K562 (cell line): Measurements from ENCODE around the gene RAB17. TPM values are rescaled to one million over a fixed set of nuclear protein-coding genes. Genes with fewer than 3 reads are reported as not detected.

Experiments used
- ATAC-seq: fragments of 200-7000 bp; cut with Tn5 transposase; 3 replicates; pipeline ENCODE4 v1.9.1; 2020; ENCODE audit warnings: moderate library complexity
- BruUV-seq: library from RNA; stranded (reverse); fragments of 400-500 nt; replicated peaks from 2 replicates; lab custom pipeline; 2021; lab: Mats Ljungman, UMichigan
- CTCF ChIA-PET: fragments of 300-600 bp; formaldehyde crosslinking; extraction: SDS; loops from one replicate; lab custom pipeline; 2021; ENCODE audit warnings: low intra/inter-chr PET ratio; lab: Yijun Ruan, JAX
- POLR2A ChIA-PET: fragments of 300-600, 350-650 bp; sonication (Branson Sonifier 250); formaldehyde crosslinking; extraction: SDS; loops from one replicate; lab custom pipeline; 2021; ENCODE audit warnings: antibody characterized with exemption, inconsistent platforms; lab: Yijun Ruan, JAX
- DNase-seq, 4 experiments: peaks; one replicate each; pipeline versions ENCODE4 v3.0.0 to v3.0.0-alpha.2; 2011 to 2018; ENCODE audit warnings: low spot score in 3 of 4, mixed read lengths in 3 of 4; ENCODE audit errors: extremely low read depth in 1 of 4
- FAIRE-seq: peaks from 2 replicates; lab custom pipeline; 2011; peaks lifted over from hg19 to GRCh38; lab: Jason Lieb, UNC
- H2AFZ ChIP-seq: 2 replicates; pipeline ENCODE4 v1.6.0; 2011; ENCODE audit warnings: low read depth, low read length, control low read depth, inconsistent platforms
- H3K27ac ChIP-seq: fragments of 200-600 bp; 3 replicates; pipeline ENCODE4 v1.8.0; 2011; ENCODE audit warnings: low read depth, mild to moderate bottlenecking, control low read depth, inconsistent platforms, low read length, moderate library complexity, mixed read lengths; ENCODE audit errors: extremely low read depth
- H3K27me3 ChIP-seq, 2 experiments: fragments of 300-600 bp in 1 of 2; 2 replicates in 1 of 2; 3 replicates in 1 of 2; pipeline versions ENCODE4 v1.6.0 to v1.8.0; 2011; ENCODE audit warnings: inconsistent platforms in 2 of 2, low read length in 2 of 2, mild to moderate bottlenecking in 1 of 2, mixed read lengths in 1 of 2, moderate library complexity in 1 of 2; ENCODE audit not compliant: control insufficient read depth in 2 of 2, insufficient read depth in 2 of 2
- H3K36me3 ChIP-seq: fragments of 300-600 bp; 3 replicates; pipeline ENCODE4 v1.8.0; 2011; ENCODE audit warnings: mild to moderate bottlenecking, low read length, inconsistent platforms; ENCODE audit not compliant: control insufficient read depth, insufficient read depth
- H3K4me1 ChIP-seq, 2 experiments: fragments of 200-600 bp in 1 of 2; replicated peaks in 1 of 2; 2 replicates in 1 of 2; 3 replicates in 1 of 2; pipeline versions ENCODE4 v1.5.1 to v1.8.0; 2011; ENCODE audit warnings: inconsistent platforms in 2 of 2, low read length in 2 of 2, mild to moderate bottlenecking in 1 of 2, mixed read lengths in 1 of 2, moderate library complexity in 1 of 2; ENCODE audit not compliant: control insufficient read depth in 2 of 2, insufficient read depth in 2 of 2
- H3K4me2 ChIP-seq: 2 replicates; pipeline ENCODE4 v1.6.1; 2011; ENCODE audit warnings: low read length, control low read depth, inconsistent platforms, mixed read lengths; ENCODE audit not compliant: insufficient read depth
- H3K4me3 ChIP-seq: fragments of 200-600 bp; sonication (generic), shearing (Covaris generic); 2 replicates; pipeline ENCODE4 v1.5.1; 2016; ENCODE audit warnings: control low read depth, inconsistent platforms
- H3K79me2 ChIP-seq: fragments of 200-600 bp; 3 replicates; pipeline ENCODE4 v1.8.0; 2011; ENCODE audit warnings: low read length, inconsistent platforms; ENCODE audit not compliant: control insufficient read depth, insufficient read depth
- H3K9ac ChIP-seq, 2 experiments: 2 replicates each; pipeline versions ENCODE4 v1.6.0 to v1.6.1; 2011; ENCODE audit warnings: low read depth in 2 of 2, low read length in 2 of 2, control low read depth in 1 of 2, inconsistent platforms in 1 of 2, mild to moderate bottlenecking in 1 of 2, mixed read lengths in 1 of 2; ENCODE audit not compliant: insufficient read depth in 1 of 2
- H3K9me1 ChIP-seq: one replicate; pipeline ENCODE4 v1.6.0; 2011; ENCODE audit warnings: inconsistent platforms, mild to moderate bottlenecking, low read length, moderate library complexity; ENCODE audit not compliant: control insufficient read depth, insufficient read depth
- H3K9me3 ChIP-seq: replicated peaks from 2 replicates; pipeline ENCODE4 v1.5.1; 2011; ENCODE audit warnings: low read depth, low read length, inconsistent platforms; ENCODE audit not compliant: control insufficient read depth, insufficient read depth
- H4K20me1 ChIP-seq: replicated peaks from 2 replicates; pipeline ENCODE4 v1.6.1; 2011; ENCODE audit warnings: low read length, inconsistent platforms, mixed read lengths; ENCODE audit not compliant: control insufficient read depth, insufficient read depth
- GATA2 ChIP-seq: sonication (generic); formaldehyde crosslinking; IDR thresholded peaks from 2 replicates; pipeline ENCODE4 v1.4.0; 2020; ENCODE audit warnings: mild to moderate bottlenecking, missing genetic modification reagents
- RFX5 ChIP-seq: IDR thresholded peaks from 2 replicates; pipeline ENCODE4 v1.6.1; 2011; ENCODE audit warnings: low read depth, mild to moderate bottlenecking, improper control_type of control experiment, low read length
- WGBS: fragments of 100-300 bp; shearing (Covaris generic); methylation state at CpG from one replicate; pipeline ENCODE4 v1.1.6; 2016; ENCODE audit warnings: low coverage, mixed read lengths; ENCODE audit not compliant: insufficient coverage; ENCODE audit errors: missing lambda C conversion rate; 5-methylcytosine and 5-hydroxymethylcytosine counted together
- in situ Hi-C: fragments of 300-500 bp; cut with MboI; formaldehyde crosslinking; loops from 4 replicates; pipeline ENCODE4 v1.15.0; 2018; ENCODE audit warnings: inconsistent platforms, mixed read lengths
- intact Hi-C: fragments of 100-400 bp; cut with micrococcal nuclease; formaldehyde crosslinking; loops from 2 replicates; pipeline ENCODE4 v1.14.2; 2022
- polyA plus RNA-seq, 8 experiments: library from polyadenylated mRNA; depleted of rRNA in 4 of 8; stranded (reverse) in 5 of 8; unstranded in 3 of 8; fragments of >200 nt; fragmentation: Nextera tagmentation in 2 of 8; fragmentation: Illumina TruSeq in 1 of 8; extraction: Ambion mirVana in 2 of 8; extraction: Trizol in 1 of 8; gene quantifications; 2 replicates each; pipeline versions ENCODE4 v1.2.1 to v1.2.3, GENCODE V29; 2011 to 2014; ENCODE audit warnings: inconsistent platforms in 1 of 8, missing spikeins in 1 of 8
- total RNA-seq, 7 experiments: library from RNA; depleted of rRNA in 6 of 7; stranded (reverse); fragments of >200 nt in 6 of 7; fragmentation: Illumina TruSeq in 2 of 7; extraction: Trizol in 2 of 7; gene quantifications; 2 replicates each; pipeline versions ENCODE4 v1.2.1 to v1.2.3, GENCODE V29; 2011 to 2021; ENCODE audit warnings: low replicate concordance in 1 of 7
- TF ChIP-seq, protein P1 (sequence below), 3 experiments: IDR thresholded peaks in 2 of 3; conservative IDR thresholded peaks in 1 of 3; 2 replicates each; pipeline ENCODE4 v1.5.1; 2011 to 2012; ENCODE audit warnings: low read length in 3 of 3, mild to moderate bottlenecking in 3 of 3, control low read depth in 2 of 3, improper control_type of control experiment in 1 of 3, inconsistent platforms in 1 of 3, low read depth in 1 of 3, mixed read lengths in 1 of 3, moderate library complexity in 1 of 3; ENCODE audit not compliant: insufficient read depth in 2 of 3

Gene RAB17
- total and polyA plus RNA-seq, 9 of the 15 experiments (the other 6 are each of a cell fraction or from before 2014, with no cell fraction given), result 0.13 TPM; not detected in 8

DNA sequence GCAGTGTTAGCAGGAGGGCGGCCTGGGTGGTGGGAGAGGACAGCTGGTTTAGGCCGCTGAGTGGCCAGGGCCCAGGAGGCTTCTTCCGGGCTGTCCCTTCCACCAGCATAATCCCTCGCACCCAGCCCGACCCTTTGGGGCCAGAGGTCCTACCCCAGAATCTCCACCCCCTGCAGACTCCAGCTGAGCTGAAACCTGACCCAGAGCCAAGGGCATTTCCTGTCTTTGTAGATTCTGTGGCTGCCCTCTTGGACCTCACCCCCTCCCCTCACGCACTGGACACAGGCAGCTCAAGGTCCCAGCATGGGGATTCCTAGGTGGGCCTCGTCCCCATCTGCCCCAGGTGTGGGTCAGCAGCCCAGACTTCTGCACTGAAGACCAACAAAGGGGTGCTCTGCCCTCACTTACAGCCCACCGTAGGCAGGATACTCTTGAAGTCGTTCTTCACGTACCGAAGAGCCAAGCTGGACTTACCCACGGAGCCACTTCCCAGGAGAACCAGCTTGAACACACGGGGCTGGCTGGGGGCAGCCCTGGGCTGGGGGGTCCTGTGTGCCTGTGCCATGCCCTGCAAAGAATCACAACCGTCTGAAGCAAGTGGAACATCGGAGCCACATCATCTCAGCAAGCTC lies 4.8 kb downstream of the RAB17 start:
- ChIA-PET CTCF (no interaction called here), POLR2A (interaction anchor here (0.7 kb wide), 1 partner anchor 73 kb away, joined by 4 read pairs; no protein-coding TSS in a partner anchor)
- DNase-seq (no peak), FAIRE-seq (no peak), ATAC-seq (no peak)
- Histone ChIP-seq H3K27me3 (peaks cover 2 to 40% of the 10 kb centered on the region in 2 experiments; a peak in 3 of 5 replicates), H3K9ac (no peak overlapping the region), H3K4me3 (no peak overlapping the region), H3K27ac (no peak overlapping the region), H3K36me3 (no peaks in the 10 kb centered on the region), H3K4me2 (no peak overlapping the region), H4K20me1 (no peaks in the 10 kb centered on the region), H3K79me2 (no peaks in the 10 kb centered on the region), H2AFZ (no peak overlapping the region), H3K9me1 (no peaks in the 10 kb centered on the region), H3K9me3 (no peaks in the 10 kb centered on the region), H3K4me1 (peaks cover 0 to 5% of the 10 kb centered on the region in 2 experiments; a peak in 1 of 5 replicates)
- no TSS peak for BruUV-seq
- 6% methylated on average over 5 of the region's 15 CpGs for WGBS
- TF ChIP-seq RFX5, result no peak
- TF ChIP-seq, protein P1, sequence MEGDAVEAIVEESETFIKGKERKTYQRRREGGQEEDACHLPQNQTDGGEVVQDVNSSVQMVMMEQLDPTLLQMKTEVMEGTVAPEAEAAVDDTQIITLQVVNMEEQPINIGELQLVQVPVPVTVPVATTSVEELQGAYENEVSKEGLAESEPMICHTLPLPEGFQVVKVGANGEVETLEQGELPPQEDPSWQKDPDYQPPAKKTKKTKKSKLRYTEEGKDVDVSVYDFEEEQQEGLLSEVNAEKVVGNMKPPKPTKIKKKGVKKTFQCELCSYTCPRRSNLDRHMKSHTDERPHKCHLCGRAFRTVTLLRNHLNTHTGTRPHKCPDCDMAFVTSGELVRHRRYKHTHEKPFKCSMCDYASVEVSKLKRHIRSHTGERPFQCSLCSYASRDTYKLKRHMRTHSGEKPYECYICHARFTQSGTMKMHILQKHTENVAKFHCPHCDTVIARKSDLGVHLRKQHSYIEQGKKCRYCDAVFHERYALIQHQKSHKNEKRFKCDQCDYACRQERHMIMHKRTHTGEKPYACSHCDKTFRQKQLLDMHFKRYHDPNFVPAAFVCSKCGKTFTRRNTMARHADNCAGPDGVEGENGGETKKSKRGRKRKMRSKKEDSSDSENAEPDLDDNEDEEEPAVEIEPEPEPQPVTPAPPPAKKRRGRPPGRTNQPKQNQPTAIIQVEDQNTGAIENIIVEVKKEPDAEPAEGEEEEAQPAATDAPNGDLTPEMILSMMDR (IDR thresholded peaks at IDR 0.05 in 2 of 3, conservative IDR thresholded peaks at IDR 0.05 in 1 of 3; ENCODE audit: insufficient read depth in 2 of 3, low read depth in 1 of 3, low read length in 3 of 3), result no peak
- TF ChIP-seq GATA2, result no peak
- in situ Hi-C loops (no loop called here), intact Hi-C loops (loop anchor here (10.0 kb wide), 1 partner anchor 159 kb away; no protein-coding TSS in a partner anchor)
